ENCODE data around the gene NUDT16L1. TPM values are rescaled to one million over a fixed set of nuclear protein-coding genes. Genes with fewer than 3 reads are reported as not detected.
A peak's percentile ranks its signal among the peaks of the same experiment; 100 is the strongest.

The NUDT16L1 gene
- total RNA-seq, 2 experiments from 2014 or later: 26.5 to 29.1 TPM

- no peak overlapping the region for H3K4me3 Mint-ChIP-seq
- peaks cover 53% of the 10 kb centered on the region for H3K4me1 Mint-ChIP-seq
- peaks cover 21% of the 10 kb centered on the region for H3K36me3 Mint-ChIP-seq
- DNase-seq: no peak
- H3K27me3 Mint-ChIP-seq: no peaks in the 10 kb centered on the region
- H3K27ac Mint-ChIP-seq: peak overlapping the region; percentile 86
- no peaks in the 10 kb centered on the region for H3K9me3 Mint-ChIP-seq
Measured at GRCh38 chr16:4659363-4660353, 33.7 kb upstream of the NUDT16L1 start.

- peaks cover 22% of the 10 kb centered on the region for H3K36me3 Mint-ChIP-seq
- H3K4me3 Mint-ChIP-seq: peak overlapping the region; percentile 34
- H3K9me3 Mint-ChIP-seq: no peaks in the 10 kb centered on the region
- H3K27me3 Mint-ChIP-seq: no peaks in the 10 kb centered on the region
- H3K27ac Mint-ChIP-seq: peak overlapping the region; percentile 86
- H3K4me1 Mint-ChIP-seq: peaks cover 55% of the 10 kb centered on the region
- peak; percentile 87 for DNase-seq
Measured at GRCh38 chr16:4660454-4661007, 32.8 kb upstream of the NUDT16L1 start.

GRCh38 chr16:4661661-4662060 lies 31.7 kb upstream of the NUDT16L1 start:
- Mint-ChIP-seq H3K27me3 (no peaks in the 10 kb centered on the region), H3K4me3 (no peak overlapping the region), H3K36me3 (peaks cover 26% of the 10 kb centered on the region), H3K4me1 (peaks cover 57% of the 10 kb centered on the region), H3K9me3 (no peaks in the 10 kb centered on the region), H3K27ac (no peak overlapping the region)
- DNase-seq: no peak

GRCh38 chr16:4663465-4663776 lies 29.9 kb upstream of the NUDT16L1 start:
- Mint-ChIP-seq H3K27ac (peak overlapping the region; percentile 88), H3K36me3 (peaks cover 29% of the 10 kb centered on the region), H3K9me3 (no peaks in the 10 kb centered on the region), H3K4me3 (peak overlapping the region; percentile 52), H3K4me1 (peaks cover 57% of the 10 kb centered on the region), H3K27me3 (no peaks in the 10 kb centered on the region)
- no peak for DNase-seq

- Mint-ChIP-seq H3K27ac (peak overlapping the region; percentile 88), H3K9me3 (no peaks in the 10 kb centered on the region), H3K4me1 (peaks cover 52% of the 10 kb centered on the region), H3K4me3 (peak overlapping the region; percentile 67), H3K36me3 (peaks cover 27% of the 10 kb centered on the region), H3K27me3 (no peaks in the 10 kb centered on the region)
- no peak for DNase-seq
Measured at GRCh38 chr16:4663777-4664465, 29.4 kb upstream of the NUDT16L1 start.

GRCh38 chr16:4664538-4665418 lies 28.6 kb upstream of the NUDT16L1 start:
- Mint-ChIP-seq H3K9me3 (no peaks in the 10 kb centered on the region), H3K36me3 (peaks cover 20% of the 10 kb centered on the region), H3K4me3 (peak overlapping the region; percentile 67), H3K27ac (peak overlapping the region; percentile 88), H3K4me1 (peaks cover 45% of the 10 kb centered on the region), H3K27me3 (no peaks in the 10 kb centered on the region)
- peak; percentile 64 for DNase-seq

- peaks cover 20% of the 10 kb centered on the region for H3K36me3 Mint-ChIP-seq
- no peaks in the 10 kb centered on the region for H3K9me3 Mint-ChIP-seq
- peaks cover 26% of the 10 kb centered on the region for H3K4me1 Mint-ChIP-seq
- H3K27me3 Mint-ChIP-seq: no peaks in the 10 kb centered on the region
- H3K4me3 Mint-ChIP-seq: no peak overlapping the region
- H3K27ac Mint-ChIP-seq: no peak overlapping the region
- no peak for DNase-seq
Measured at GRCh38 chr16:4666537-4667202, 26.7 kb upstream of the NUDT16L1 start.

GRCh38 chr16:4667203-4667963 lies 26.0 kb upstream of the NUDT16L1 start:
- no peak for DNase-seq
- Mint-ChIP-seq H3K27ac (no peak overlapping the region), H3K27me3 (no peaks in the 10 kb centered on the region), H3K36me3 (peaks cover 21% of the 10 kb centered on the region), H3K9me3 (no peaks in the 10 kb centered on the region), H3K4me1 (peaks cover 24% of the 10 kb centered on the region), H3K4me3 (no peak overlapping the region)

- Mint-ChIP-seq H3K9me3 (no peaks in the 10 kb centered on the region), H3K4me1 (peaks cover 16% of the 10 kb centered on the region), H3K4me3 (no peak overlapping the region), H3K27ac (no peak overlapping the region), H3K27me3 (no peaks in the 10 kb centered on the region), H3K36me3 (peaks cover 19% of the 10 kb centered on the region)
- no peak for DNase-seq
Measured at GRCh38 chr16:4668313-4668960, 24.9 kb upstream of the NUDT16L1 start.

GRCh38 chr16:4673387-4674046 lies 19.8 kb upstream of the NUDT16L1 start:
- Mint-ChIP-seq H3K27ac (no peak overlapping the region), H3K36me3 (peaks cover 22% of the 10 kb centered on the region), H3K9me3 (no peaks in the 10 kb centered on the region), H3K4me3 (no peak overlapping the region), H3K27me3 (no peaks in the 10 kb centered on the region), H3K4me1 (peaks cover 30% of the 10 kb centered on the region)
- no peak for DNase-seq

- Mint-ChIP-seq H3K36me3 (peaks cover 22% of the 10 kb centered on the region), H3K9me3 (no peaks in the 10 kb centered on the region), H3K4me3 (peak overlapping the region; percentile 77), H3K27ac (peak overlapping the region; percentile 95), H3K27me3 (no peaks in the 10 kb centered on the region), H3K4me1 (peaks cover 36% of the 10 kb centered on the region)
- DNase-seq: no peak
Measured at GRCh38 chr16:4674926-4675530, 18.3 kb upstream of the NUDT16L1 start.

- DNase-seq: peak; percentile 73
- Mint-ChIP-seq H3K36me3 (peaks cover 25% of the 10 kb centered on the region), H3K4me3 (peak overlapping the region; percentile 77), H3K27ac (peak overlapping the region; percentile 95), H3K9me3 (no peaks in the 10 kb centered on the region), H3K27me3 (no peaks in the 10 kb centered on the region), H3K4me1 (peaks cover 36% of the 10 kb centered on the region)
Measured at GRCh38 chr16:4675864-4676786, 17.2 kb upstream of the NUDT16L1 start.
